HG03460 (cell line): Measurements from ENCODE around the gene KRTAP10-5.
"Not testable (repeated sequence)": the region's sequence is repeated elsewhere in the genome, so short reads cannot be mapped to it uniquely, and the experiment has no call there.

ENCODE experiments used
- ATAC-seq: cut with Tn5 transposase; IDR thresholded peaks from one replicate; pipeline ENCODE4 v1.9.1; 2021; ENCODE audit not compliant: unreplicated experiment

KRTAP10-5 gene

DNA sequence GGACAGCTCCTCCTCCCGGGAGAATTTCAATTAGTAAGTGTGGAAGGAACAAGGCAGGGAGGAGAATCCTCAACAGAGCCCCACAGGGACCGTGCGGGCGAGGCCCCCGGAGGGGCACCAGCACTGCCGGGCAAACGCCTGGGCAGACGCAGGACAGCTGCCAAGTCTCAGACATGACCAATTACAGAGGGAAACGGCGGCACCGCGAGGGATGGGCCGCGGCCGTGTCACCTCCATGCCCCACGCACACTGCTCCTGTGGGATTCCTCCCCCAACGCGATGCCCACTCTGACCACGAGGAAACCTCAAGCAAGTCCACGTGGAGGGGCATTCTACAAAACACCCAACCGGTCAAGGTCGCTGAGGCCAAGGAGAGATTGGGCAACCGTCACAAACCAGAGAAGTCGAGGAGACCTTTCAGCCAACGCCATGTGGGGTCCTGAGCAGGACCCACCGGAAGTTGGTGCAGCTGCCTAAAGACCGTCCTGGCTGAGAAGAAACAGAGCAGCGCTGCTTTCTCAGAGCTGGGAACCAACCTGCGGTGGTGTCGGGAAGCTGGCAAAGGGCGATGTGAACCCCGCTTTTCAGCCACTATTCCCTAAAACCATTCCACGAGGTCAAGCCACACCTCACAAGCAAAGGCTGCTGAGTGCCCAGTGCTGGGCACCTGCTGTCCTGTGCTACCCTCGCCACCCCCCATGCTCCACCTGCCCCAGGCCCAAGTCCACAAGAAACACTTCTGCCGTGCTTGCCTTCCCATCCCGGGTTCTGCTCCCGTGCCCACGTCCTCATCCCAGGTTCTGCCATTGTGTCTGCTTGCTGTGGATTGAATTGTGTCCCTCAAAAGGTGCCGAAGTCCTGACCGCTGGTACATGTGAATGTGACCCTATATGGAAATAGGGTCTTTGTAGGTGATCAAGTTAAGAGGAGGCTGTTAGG is 8.3 kb downstream of the KRTAP10-5 start:
- ATAC-seq, result no peak

GRCh38 chr21:44571296-44571695 is 9.1 kb downstream of the KRTAP10-5 start:
- ATAC-seq, result no peak

GRCh38 chr21:44569861-44570517 is 10.4 kb downstream of the KRTAP10-5 start:
- no peak for ATAC-seq

- ATAC-seq, result no peak
Measured at GRCh38 chr21:44568667-44569556, 11.5 kb downstream of the KRTAP10-5 start.

- ATAC-seq, result no peak
Measured at GRCh38 chr21:44568261-44568660, 12.1 kb downstream of the KRTAP10-5 start.

DNA sequence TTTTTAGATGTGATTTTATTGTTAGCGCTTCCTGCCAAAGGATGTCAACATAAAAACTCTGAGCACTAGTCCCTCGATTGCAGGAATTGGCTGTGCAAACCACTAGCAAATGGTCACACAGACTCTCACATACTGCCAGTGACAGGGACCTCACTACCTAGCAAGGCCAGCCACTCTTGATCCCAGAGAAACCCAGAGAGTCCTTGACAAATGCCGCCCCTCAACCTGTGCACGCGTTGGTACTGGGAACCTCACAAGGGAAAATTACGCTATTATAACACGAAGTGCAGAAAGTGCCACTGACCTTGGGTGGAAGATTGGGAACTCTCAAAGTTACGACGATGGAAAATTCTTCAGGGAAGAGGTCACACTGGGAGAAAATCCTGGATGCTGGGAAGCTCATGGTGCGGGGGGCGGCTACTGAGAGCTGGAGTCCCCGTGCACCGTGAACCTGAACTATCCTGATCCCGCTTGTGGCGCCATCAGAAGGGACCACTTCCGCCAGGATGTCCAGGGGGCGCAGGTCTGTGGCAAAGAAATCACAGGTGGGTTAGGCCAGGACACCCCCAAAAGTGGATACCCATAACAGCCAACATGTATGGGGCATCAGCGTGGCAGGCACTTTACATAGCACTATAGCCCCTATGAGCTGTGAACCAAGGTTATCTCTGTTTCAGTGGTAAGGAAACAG is 12.8 kb downstream of the KRTAP10-5 start:
- ATAC-seq, result no peak

DNA sequence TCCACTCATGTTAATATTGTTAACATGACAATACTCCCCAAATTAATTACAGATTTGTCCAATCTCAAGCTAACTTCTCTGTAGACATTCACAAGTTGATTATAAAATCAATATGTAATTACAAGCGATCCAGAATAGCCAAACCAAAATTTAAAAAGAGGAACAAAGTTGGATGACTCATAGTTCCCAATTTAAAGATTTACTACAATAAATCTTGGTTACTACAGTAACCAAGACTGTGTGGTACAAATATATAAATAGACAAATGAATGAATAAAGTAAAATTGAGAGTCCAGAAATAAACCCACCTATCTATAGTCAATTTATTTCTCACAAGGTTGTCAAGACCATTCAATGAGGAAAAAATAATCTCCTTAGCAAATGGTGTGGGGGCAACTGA is 14.0 kb downstream of the KRTAP10-5 start:
- no peak for ATAC-seq

DNA sequence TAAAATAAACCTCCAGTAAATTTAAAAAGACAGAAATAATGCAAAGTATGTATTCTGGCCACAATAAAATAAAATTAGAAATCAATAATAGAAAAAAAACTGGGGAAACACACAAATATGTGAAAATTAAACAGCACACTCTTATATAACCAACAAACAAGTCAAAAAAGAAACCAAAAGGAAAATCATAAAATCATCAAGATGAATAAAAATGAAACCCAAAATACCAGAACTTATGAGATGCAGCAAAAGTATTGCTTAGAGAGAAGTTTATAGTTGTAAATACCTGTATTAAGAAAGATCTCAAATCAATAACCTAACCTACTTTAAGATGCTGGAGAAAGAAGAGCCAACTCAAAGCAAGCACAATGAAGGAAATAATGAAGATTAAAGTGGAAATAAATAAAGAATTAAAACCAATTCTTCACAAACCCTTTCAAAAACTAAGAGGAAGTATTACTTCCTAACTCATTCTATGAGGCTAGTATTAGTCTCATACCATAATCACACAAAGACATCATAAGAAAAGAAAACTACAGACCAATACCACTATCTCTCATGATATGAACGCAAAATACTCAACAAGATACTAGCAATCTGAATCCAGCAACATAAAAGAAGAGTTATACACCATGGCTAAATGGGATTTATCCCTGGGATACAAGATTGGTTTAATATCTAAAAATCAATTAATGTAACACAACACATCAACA is 15.4 kb downstream of the KRTAP10-5 start:
- no peak for ATAC-seq

GRCh38 chr21:44564099-44564498 is 16.3 kb downstream of the KRTAP10-5 start:
- no peak for ATAC-seq

DNA sequence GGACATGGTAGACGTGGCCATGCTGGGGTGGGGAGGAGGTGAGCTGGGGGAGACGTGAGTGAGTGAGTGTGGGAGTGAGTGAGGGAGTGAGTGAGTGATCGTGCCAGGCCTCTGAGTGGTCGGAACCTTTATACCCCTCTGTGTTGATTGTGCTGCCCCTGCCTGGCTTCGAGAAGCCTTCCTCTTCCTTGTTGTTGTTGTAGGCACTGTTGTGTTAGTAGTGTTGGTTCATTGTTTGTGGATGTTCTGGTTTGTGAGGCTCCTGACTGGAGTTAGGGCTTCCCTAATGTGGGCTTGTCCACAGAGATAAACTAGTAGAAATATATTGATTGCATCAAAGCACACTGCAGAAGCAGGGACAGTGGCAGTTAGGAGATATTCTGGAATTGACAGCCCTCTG is 21.7 kb downstream of the KRTAP10-5 start, which contains the start of gene KRTAP10-3:
Gene KRTAP10-3 (minus strand): TSS at position 101 of the 400 bp plus-strand sequence. CDS start 80 bp downstream, at position 21.
- ATAC-seq, result no peak

DNA sequence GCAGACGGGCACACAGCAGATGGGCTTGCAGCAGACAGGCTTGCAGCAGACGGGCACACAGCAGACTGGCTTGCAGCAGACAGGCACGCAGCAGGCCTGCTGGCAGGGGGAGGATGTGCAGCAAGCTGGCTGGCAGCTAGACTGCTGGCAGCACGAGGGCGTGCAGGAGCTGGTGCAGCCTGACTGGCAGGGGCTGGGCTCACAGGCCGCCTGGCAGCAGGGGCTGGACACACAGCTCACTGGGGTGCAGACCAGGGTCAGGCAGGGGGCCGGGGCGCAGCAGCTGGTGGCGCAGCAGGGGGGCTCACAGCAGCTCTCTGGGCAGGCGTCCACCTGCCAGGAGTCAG is 22.1 kb downstream of the KRTAP10-5 start:
- not testable (repeated sequence) for ATAC-seq

DNA sequence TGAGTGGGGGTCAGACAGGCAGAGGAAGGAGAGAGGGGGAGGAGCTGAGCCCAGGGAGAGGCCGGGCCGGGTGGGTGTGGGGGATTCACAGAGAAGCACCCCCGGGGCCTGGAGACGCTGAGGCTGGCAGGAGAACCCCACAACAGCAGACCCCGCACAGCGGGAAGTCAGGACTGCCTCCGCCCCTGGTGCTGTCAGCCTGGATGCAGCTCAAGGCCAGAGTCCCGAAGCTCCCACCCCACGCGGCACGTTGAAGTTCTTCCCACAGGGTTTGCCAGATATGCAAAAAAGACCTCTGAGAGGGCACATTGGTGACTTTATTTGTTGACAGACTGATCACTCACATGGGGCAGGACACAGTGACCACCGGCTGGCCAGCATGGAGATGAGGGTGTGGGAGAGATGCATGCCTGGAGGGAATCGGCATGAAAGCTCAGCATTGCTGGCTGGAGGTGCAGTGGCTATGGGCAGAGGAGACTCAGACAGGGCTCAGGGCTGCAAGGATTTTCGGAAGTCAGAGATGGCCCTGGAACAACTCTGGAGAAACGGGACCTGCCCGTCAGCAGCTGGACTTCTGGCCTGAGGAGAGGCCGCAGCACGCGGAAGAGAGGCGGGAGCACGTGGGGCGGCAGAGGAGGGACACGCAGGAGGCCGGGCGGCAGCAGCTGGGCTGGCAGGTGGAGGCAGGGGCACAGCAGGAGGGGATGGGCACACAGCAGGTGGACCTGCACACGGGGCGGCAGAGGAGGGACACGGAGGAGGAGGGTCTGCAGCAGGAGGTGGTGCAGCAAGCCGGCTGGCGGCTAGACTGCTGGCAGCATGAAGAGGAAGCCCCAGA is 22.7 kb downstream of the KRTAP10-5 start:
- ATAC-seq, result no peak

DNA sequence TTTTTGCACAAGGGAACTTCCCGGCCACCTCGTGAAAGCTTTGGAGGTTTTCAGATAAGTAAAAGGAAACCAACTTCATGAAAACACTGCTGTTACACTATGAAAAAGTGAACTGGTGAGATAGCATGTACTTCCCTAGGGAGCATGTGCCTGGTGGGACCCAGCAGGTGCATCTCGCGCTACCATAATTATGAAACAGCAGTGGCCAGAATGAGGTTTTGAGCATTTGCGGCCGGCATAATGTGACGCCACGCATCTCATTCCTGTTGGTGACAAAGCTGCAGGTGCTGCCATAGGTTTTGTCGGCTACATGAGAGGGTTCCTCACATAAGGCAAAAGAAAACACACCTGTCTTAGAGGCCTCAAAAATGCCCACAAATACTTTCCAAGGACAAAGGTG is 23.5 kb downstream of the KRTAP10-5 start:
- ATAC-seq, result no peak

DNA sequence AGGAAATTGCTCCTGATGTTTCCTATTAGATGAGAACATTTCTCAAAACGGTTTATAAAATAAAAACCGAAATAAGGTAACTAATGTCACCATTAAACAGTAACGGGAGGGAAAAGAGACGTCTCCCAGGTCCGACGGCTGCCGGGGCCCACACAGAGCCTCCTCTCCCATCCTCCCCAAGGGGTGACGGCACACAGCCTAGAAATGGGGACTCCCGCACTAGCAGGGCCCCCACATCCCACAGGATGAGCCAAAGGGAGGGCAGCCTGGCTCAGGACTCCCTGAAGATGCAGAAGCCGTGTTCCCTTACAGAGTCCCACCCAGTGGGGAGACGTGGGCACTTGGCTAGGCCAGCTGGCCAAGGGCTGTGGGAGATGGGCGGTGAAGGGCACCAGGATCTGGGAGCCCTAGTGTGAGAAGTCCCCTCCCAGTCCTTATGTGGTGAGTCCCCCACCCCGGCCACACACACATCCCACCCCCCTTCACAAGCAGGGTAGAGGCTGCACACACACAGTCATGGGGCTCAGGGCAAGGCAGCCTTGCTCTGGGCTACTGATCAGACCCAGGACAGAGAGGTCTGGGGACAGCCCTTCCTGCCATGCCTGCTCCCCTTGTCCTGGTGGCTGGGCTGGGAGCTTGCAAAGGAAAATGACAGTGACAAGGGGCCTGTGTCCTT is 25.1 kb downstream of the KRTAP10-5 start:
- no peak for ATAC-seq

DNA sequence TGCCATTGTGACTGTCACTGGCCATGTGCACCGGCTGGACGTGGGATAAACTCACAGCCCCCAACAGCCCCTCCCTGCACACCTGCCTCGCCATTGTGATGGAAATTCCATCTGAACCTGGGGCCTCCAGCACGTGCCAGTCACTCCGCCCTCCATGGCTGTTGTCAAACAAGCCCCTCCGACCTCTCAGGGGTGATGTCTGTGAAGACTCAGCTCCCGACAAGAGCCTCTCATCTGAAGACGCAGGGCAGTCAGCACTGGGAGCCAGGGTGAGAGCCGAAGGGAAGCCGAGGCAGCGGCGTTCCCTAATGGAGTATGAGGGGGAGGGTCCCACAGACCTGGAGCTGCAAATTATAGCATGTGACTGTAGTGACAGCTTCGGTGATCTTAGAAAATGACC is 27.7 kb downstream of the KRTAP10-5 start:
- ATAC-seq, result no peak

DNA sequence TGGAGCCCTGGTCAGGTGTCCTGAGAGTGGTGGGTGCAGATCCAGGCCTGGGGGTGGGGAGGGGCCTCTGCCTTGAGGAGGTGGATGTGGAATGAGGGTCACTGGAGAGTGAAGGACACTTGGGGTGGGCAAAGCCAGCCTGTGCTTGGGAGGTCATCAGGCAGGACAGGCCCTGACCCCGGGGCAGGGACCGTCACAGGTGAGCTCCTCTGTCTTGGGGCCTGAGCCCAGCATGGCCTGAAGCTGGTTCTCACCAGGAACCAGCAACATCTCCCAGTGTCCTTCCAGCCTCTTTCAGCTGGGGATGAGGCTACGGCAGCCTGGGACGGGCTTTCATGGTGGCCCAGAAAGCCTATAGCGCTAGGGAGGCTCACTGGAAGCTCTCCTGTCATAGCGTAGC is 28.3 kb downstream of the KRTAP10-5 start:
- no peak for ATAC-seq

DNA sequence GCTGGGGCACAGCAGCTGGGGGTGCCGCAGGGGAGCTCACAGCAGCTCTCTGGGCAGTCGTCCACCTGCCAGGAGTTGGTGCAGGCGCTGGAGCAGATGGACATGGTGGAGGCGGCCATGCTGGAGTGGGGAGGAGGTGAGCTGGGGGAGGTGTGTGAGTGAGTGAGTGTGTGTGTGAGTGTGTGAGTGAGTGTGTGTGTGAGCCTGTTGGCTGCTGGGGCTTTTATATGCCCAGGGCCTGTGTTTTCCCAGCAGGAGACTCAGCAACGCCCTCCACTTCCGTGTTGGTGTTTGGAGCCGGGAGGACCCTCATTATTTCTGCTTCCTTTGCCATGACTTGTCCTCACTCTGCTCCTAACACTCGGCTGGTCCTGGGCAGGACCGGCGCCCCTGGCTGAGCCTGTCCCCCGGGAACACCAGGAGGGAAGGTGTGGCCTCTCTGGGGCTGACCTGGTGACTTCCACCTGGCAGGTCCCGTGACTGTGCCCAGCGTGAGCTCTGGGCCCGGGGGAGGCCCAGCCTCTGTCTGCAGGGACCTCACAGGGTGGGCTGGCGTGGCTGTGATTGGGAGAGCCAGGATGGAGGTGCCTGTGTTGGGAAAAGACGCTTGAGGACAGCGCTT is 29.0 kb downstream of the KRTAP10-5 start, which contains the start of gene KRTAP10-2:
Gene KRTAP10-2 (minus strand): TSS at position 166 of the 622 bp plus-strand sequence. CDS start 47 bp downstream, at position 119.
- ATAC-seq, result no peak

GRCh38 chr21:44550807-44551206 is 29.6 kb downstream of the KRTAP10-5 start:
- no peak for ATAC-seq
